NCI-H128 (cell line): Measurements from ENCODE around the gene ZNF529.

Source experiments
- DNase-seq: peaks from one replicate; lab custom pipeline; 2025; ENCODE audit not compliant: unreplicated experiment; lab: John Stamatoyannopoulos, UW

ZNF529 gene

DNA sequence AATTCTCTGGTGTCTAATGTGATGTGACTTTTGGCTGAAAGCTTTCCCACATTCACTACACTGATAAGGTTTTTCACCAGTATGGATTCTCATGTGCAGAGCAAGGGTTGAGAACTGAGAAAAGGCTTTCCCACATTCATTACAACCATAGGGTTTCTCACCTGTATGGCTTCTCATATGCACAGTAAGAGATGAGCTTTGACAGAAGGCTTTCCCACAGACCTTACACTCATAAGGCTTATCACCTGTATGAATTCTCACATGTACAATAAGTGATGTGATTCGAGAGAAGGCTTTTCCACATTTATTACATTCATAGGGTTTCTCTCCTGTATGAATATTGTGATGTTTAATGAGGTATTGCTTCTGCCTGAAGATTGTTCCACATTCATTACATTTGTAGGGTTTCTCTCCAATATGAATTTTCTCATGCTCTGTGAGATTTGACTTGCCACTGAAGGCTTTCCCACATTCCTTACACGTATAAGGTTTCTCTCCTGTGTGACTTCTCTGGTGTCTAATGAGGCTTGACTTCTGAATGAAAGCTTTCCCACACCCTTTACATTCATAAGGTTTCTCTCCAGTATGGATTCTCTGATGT, 59.0 kb downstream of the ZNF529 start:
- DNase-seq = no peak

DNA sequence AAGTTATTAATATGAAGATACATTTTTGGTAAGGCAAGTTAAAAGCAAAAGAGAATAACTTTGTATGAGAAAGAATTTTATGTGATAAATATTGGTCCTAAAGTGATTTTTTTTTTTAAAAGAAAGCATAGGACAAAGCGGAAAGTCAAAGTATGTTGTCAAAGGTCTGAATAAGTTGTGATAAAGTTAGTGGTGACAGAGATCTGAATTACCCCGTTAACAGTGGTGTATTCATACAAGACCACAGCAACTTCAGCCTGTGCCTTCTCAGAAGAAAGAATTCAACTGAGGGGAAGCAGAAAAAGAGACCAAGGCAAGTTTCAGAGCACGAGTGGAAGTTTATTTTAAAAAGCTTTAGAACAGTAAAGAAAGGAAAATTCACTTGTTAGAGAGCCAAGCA, 64.8 kb downstream of the ZNF529 start:
- no peak for DNase-seq

DNA sequence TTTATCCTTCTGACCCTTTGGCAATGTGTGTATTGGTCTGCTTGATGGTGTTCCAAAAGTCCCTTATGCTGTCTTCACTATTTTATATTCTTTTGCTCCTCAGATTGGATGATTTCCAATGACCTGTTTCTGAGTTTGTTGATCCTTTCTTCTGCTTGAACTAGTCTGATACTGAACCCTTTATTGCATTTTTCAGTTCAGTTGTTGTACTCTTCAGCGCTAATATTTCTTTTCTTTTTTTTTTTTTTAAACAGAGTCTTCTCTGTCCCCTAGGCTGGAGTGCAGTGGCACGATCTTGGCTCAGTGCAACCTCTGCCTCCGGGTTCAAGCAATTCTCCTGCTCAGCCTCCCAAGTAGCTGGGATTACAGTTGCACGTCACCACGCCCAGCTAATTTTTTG, 71.1 kb downstream of the ZNF529 start:
- no peak for DNase-seq

DNA sequence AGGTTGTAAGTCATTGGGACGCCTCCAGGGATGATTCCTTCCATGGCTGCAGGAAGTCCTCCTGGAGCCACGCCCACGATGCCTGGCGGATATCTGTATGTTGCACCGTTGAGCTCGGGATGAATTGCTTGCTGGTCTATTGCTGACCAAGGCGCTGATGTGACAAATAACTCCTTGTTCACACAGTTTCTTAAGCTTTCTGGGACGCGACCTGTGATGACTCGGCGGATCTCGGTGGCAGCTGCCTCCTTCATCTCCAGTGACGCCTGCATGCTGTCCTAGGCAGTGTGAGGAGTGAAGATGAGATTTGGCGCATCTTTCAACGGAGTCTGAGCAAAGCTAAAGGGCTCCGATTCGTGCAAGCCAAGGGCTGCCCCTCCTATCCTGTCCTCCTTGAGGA, 76.1 kb downstream of the ZNF529 start:
- DNase-seq = no peak
